ENCODE measurements around the gene ENG. TPM values are rescaled to one million over a fixed set of nuclear protein-coding genes. Genes with fewer than 3 reads are reported as not detected.

Gene ENG
- total RNA-seq, 1 donor from 2014 or later, result 675 TPM

DNA sequence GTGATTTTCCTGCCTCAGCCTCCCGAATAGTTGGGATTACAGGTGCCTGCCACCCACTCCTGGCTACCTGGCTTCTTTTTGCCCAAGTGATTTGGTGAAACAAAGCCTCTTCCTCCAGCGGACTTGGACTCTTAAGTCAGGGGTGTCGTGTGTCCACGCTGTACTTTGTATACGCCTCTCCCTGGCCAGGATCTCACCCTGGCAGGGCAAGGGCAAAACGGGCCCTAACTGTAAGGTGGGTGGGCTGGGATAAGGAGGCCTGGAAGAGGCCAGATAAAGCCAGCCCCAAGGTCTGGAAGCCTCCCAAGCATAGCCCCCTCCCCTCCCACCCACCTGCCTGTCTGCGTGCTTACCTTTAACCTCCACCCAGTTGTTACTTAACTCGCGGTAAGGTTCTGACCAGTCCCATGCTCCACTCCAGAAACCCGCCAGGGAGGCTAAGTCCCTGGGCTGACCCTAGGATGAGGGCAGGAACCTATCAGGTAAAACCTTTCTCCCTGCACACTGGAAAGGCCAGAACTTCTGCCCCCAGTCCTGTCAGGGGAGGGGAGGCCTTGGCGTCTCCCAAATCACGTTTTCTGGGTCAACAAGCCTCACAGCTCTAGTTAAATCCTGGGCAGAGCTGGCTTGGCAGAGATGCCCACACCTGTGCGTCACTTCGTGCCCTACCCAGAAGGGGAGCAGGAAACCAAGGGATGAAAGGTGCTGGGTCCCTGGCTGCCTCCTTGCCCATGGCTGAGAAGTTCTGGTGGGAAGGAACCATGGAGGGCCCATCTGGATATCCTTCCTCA is 60.3 kb downstream of the ENG start:
- TF ChIP-seq, protein P1, sequence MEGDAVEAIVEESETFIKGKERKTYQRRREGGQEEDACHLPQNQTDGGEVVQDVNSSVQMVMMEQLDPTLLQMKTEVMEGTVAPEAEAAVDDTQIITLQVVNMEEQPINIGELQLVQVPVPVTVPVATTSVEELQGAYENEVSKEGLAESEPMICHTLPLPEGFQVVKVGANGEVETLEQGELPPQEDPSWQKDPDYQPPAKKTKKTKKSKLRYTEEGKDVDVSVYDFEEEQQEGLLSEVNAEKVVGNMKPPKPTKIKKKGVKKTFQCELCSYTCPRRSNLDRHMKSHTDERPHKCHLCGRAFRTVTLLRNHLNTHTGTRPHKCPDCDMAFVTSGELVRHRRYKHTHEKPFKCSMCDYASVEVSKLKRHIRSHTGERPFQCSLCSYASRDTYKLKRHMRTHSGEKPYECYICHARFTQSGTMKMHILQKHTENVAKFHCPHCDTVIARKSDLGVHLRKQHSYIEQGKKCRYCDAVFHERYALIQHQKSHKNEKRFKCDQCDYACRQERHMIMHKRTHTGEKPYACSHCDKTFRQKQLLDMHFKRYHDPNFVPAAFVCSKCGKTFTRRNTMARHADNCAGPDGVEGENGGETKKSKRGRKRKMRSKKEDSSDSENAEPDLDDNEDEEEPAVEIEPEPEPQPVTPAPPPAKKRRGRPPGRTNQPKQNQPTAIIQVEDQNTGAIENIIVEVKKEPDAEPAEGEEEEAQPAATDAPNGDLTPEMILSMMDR (IDR thresholded peaks at IDR 0.05), result no peak
- DNase-seq (ENCODE audit: low spot score in 2 of 2), result no peak
- Histone ChIP-seq H3K27ac (peak overlapping the region; percentile 72 to 82), H3K36me3 (peaks cover 38 to 39% of the 10 kb centered on the region in 2 donors), H3K4me1 (peaks cover 0 to 22% of the 10 kb centered on the region in 2 donors), H3K9me3 (no peaks in the 10 kb centered on the region), H3K27me3 (no peaks in the 10 kb centered on the region), H3K4me3 (no peak overlapping the region)
- intact Hi-C loops (cut with DNase I), result no loop called here

DNA sequence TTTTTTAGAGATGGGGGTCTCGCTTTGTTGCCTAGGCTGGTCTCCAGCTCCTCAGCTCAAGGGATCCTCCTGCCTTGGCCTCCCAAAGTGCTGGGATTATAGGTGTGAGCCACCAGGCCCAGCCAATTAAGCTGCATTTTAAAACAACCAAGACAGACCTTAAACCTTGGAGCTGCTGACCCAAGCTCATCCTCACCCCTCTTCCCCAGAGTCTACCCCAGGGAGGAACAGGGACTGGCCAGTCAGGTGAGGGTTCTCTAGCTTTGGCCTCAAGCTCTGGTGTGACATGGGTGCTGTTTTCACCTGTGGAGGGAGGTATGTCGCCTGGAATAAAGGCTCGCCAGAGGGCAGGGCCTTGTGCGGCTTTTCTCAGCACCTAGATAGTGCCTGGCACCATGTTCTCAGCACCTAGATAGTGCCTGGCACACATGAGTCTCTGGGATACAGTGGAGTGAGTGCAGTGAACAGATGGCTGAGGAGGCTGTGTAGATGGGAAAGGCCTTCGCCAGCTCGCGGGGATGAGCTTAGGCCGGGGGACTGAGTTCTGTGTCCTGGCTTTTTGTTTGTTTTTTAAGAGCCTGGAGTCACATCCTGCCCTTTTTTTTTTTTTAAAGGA is 61.3 kb downstream of the ENG start:
- TF ChIP-seq, protein P1 (IDR thresholded peaks at IDR 0.05), result no peak
- Histone ChIP-seq H3K27me3 (no peaks in the 10 kb centered on the region), H3K4me1 (peaks cover 0 to 29% of the 10 kb centered on the region in 2 donors), H3K4me3 (no peak overlapping the region), H3K36me3 (peaks cover 48 to 49% of the 10 kb centered on the region in 2 donors), H3K27ac (peak overlapping the region; percentile 62 to 72), H3K9me3 (no peaks in the 10 kb centered on the region)
- intact Hi-C loops (cut with DNase I), result no loop called here
- no peak for DNase-seq (ENCODE audit: low spot score in 2 of 2)

DNA sequence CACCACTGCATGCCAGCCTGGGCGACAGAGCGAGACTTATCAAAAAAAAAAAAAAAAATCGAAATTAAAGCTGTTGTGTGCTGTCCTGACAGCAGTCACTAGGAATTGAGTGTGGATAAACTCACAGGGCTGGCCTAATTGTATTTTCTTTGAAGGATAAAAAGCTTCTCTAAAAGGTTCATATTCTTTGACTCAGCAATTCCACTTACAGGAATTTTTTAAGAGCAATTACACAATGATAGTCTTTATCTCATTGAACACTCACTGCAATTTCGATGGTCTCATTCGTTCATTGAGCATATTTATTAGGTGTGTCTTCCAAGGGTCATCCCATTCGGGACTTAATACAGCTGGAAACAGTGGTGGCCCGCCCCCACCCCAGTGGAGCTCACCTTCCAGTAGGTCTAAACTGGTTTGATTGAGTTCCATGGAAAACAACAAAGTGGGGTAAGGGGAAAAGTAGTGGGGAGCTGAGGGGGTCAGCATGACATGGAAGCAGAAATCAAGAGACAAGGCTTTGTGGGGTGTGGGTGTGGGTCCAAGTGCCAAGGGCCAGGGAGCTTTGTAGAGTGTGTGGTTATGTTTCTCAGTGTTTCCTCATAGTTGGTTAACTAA is 61.9 kb downstream of the ENG start:
- no peak for DNase-seq (ENCODE audit: low spot score in 2 of 2)
- TF ChIP-seq, protein P1 (IDR thresholded peaks at IDR 0.05), result no peak
- Histone ChIP-seq H3K4me1 (peaks cover 3 to 36% of the 10 kb centered on the region in 2 donors), H3K27me3 (no peaks in the 10 kb centered on the region), H3K4me3 (no peak overlapping the region), H3K36me3 (peaks cover 55% of the 10 kb centered on the region in 2 donors), H3K27ac (peak overlapping the region; percentile 0 to 72), H3K9me3 (no peaks in the 10 kb centered on the region)
- intact Hi-C loops (cut with DNase I), result no loop called here

DNA sequence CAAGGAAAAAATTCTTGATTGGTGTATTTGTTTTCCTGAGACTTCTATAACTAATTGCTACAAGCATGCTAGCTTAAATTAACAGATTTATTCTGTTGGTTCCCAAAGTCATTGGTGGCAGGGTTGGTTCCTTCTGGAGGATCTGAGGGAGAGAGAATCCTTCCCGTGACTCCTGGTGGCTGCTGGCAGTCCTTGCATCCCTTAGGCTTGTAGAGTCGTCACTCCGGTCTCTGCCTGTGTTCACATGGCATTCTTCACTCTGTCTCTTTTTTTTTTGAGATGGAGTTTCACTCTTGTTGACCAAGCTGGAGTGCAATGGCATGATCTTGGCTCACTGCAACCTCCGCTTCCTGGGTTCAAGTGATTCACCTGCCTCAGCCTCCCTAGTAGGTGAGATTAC is 63.4 kb downstream of the ENG start:
- DNase-seq (ENCODE audit: low spot score in 2 of 2), result no peak
- no peaks in the 10 kb centered on the region for H3K9me3 ChIP-seq
- TF ChIP-seq, protein P1 (IDR thresholded peaks at IDR 0.05), result no peak
- intact Hi-C loops (cut with DNase I), result no loop called here
- H3K36me3 ChIP-seq, result peaks cover 60 to 63% of the 10 kb centered on the region in 2 donors
- no peak overlapping the region for H3K27ac ChIP-seq
- H3K27me3 ChIP-seq, result no peaks in the 10 kb centered on the region
- H3K4me3 ChIP-seq, result no peak overlapping the region
- H3K4me1 ChIP-seq, result peaks cover 10 to 44% of the 10 kb centered on the region in 2 donors

DNA sequence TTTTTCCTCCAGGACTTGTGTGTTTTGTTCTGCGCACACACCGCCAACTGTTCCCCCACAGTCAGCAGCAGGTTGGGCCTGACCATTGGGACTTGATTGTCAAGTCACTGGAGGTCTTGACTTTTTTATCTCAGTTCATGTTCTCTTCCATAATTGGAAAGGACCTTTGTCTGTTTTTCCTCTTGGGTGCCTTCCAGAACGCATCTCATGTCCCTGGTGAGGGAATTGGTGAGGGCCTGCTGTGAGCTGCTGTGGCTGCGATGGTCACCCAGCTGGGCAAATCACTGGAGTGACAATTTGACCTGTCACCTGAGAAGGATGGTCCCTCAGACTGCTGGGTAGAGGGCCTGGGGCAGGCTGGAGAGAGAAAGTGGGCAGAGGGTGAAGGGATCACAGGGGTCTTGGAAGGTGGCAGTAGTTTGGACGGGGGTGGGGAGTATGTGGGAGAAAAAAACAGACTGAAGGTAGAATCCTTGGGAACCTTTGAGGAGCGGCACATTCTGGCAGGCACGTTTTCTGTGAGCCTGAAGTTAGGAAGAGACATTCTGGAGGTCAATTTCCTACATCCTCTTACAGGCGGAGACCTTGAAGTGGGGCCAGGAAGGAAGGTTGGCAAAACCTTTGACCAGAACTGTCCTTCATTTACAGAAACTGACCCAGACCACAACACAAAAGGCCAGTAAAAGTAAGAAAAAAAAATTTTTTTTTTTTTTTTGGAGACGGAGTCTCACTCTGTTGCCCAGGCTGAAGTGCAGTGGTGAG is 64.2 kb downstream of the ENG start:
- no peak for DNase-seq (ENCODE audit: low spot score in 2 of 2)
- Histone ChIP-seq H3K36me3 (peaks cover 60 to 63% of the 10 kb centered on the region in 2 donors), H3K9me3 (no peaks in the 10 kb centered on the region), H3K4me1 (peaks cover 10 to 40% of the 10 kb centered on the region in 2 donors), H3K4me3 (no peak overlapping the region), H3K27ac (peak overlapping the region; percentile 26 to 34), H3K27me3 (no peaks in the 10 kb centered on the region)
- intact Hi-C loops (cut with DNase I), result no loop called here
- TF ChIP-seq, protein P1 (IDR thresholded peaks at IDR 0.05), result no peak
